Measurements from ENCODE around the gene FIG4.

FIG4 gene

GRCh38 chr6:109687271-109687761 lies 3.8 kb upstream of the FIG4 start:
- Histone ChIP-seq H4K20me1 (ENCODE audit: control insufficient read depth, insufficient read depth, low read depth, low read length) (no peaks in the 10 kb centered on the region), H3K79me2 (ENCODE audit: control insufficient read depth, low read length) (no peaks in the 10 kb centered on the region; the same call in 1 of the 2 replicates), H3K4me3 (ENCODE audit: low read length) (no peak overlapping the region), H3K27me3 (ENCODE audit: control insufficient read depth, low read length) (no peaks in the 10 kb centered on the region), H3K36me3 (ENCODE audit: control insufficient read depth, low read length) (no peaks in the 10 kb centered on the region), H3K9me2 (replicated peaks; ENCODE audit: control insufficient read depth, low read length) (no peaks in the 10 kb centered on the region), H3K4me2 (ENCODE audit: low read length) (no peak overlapping the region), H3K9me3 (ENCODE audit: control insufficient read depth, insufficient read depth, low read length) (no peaks in the 10 kb centered on the region), H3K4me1 (ENCODE audit: control insufficient read depth, low read length) (peaks cover 13% of the 10 kb centered on the region), H3F3A (ENCODE audit: control insufficient read depth, insufficient read depth) (0 out of 2 replicates have a peak, but pooled peaks cover 3% of the 10 kb centered on the region), H3K27ac (ENCODE audit: low read depth, low read length) (no peak overlapping the region)
- TF ChIP-seq EZH2phosphoT487 (IDR thresholded peaks at IDR 0.05; ENCODE audit: borderline replicate concordance, low read length) (no peak), CTCF (IDR thresholded peaks at IDR 0.05; ENCODE audit: low read depth, low read length, poor library complexity, severe bottlenecking) (no peak)

- TF ChIP-seq EZH2phosphoT487 (IDR thresholded peaks at IDR 0.05; ENCODE audit: borderline replicate concordance, low read length), result no peak
- TF ChIP-seq CTCF (IDR thresholded peaks at IDR 0.05; ENCODE audit: low read depth, low read length, poor library complexity, severe bottlenecking), result no peak
- Histone ChIP-seq H4K20me1 (ENCODE audit: control insufficient read depth, insufficient read depth, low read depth, low read length) (no peaks in the 10 kb centered on the region), H3K9me2 (replicated peaks; ENCODE audit: control insufficient read depth, low read length) (no peaks in the 10 kb centered on the region), H3K4me3 (ENCODE audit: low read length) (peak overlapping the region; percentile 94), H3F3A (ENCODE audit: control insufficient read depth, insufficient read depth) (0 out of 2 replicates have a peak, but pooled peaks cover 3% of the 10 kb centered on the region), H3K27me3 (ENCODE audit: control insufficient read depth, low read length) (no peaks in the 10 kb centered on the region), H3K9me3 (ENCODE audit: control insufficient read depth, insufficient read depth, low read length) (no peaks in the 10 kb centered on the region), H3K36me3 (ENCODE audit: control insufficient read depth, low read length) (no peaks in the 10 kb centered on the region), H3K27ac (ENCODE audit: low read depth, low read length) (0 out of 2 replicates have a peak overlapping the region, but pooled peaks have one; percentile 5), H3K4me1 (ENCODE audit: control insufficient read depth, low read length) (peaks cover 25% of the 10 kb centered on the region), H3K4me2 (ENCODE audit: low read length) (peak overlapping the region; percentile 94), H3K79me2 (ENCODE audit: control insufficient read depth, low read length) (no peaks in the 10 kb centered on the region; the same call in 1 of the 2 replicates)
These were observed 741 bp upstream of the FIG4 start for GRCh38 chr6:109690373-109690736.

GRCh38 chr6:109693111-109693510 lies 2.0 kb downstream of the FIG4 start:
- H3K36me3 ChIP-seq (ENCODE audit: control insufficient read depth, low read length), result no peaks in the 10 kb centered on the region
- 0 out of 2 replicates have a peak, but pooled peaks cover 3% of the 10 kb centered on the region for H3F3A ChIP-seq (ENCODE audit: control insufficient read depth, insufficient read depth)
- no peaks in the 10 kb centered on the region for H4K20me1 ChIP-seq (ENCODE audit: control insufficient read depth, insufficient read depth, low read depth, low read length)
- H3K27ac ChIP-seq (ENCODE audit: low read depth, low read length), result no peak overlapping the region
- H3K4me3 ChIP-seq (ENCODE audit: low read length), result peak overlapping the region; percentile 94
- H3K9me2 ChIP-seq (replicated peaks; ENCODE audit: control insufficient read depth, low read length), result no peaks in the 10 kb centered on the region
- no peak for TF ChIP-seq EZH2phosphoT487 (IDR thresholded peaks at IDR 0.05; ENCODE audit: borderline replicate concordance, low read length)
- TF ChIP-seq CTCF (IDR thresholded peaks at IDR 0.05; ENCODE audit: low read depth, low read length, poor library complexity, severe bottlenecking), result no peak
- H3K4me1 ChIP-seq (ENCODE audit: control insufficient read depth, low read length), result peaks cover 25% of the 10 kb centered on the region
- H3K79me2 ChIP-seq (ENCODE audit: control insufficient read depth, low read length), result no peaks in the 10 kb centered on the region; the same call in 1 of the 2 replicates
- no peaks in the 10 kb centered on the region for H3K9me3 ChIP-seq (ENCODE audit: control insufficient read depth, insufficient read depth, low read length)
- H3K4me2 ChIP-seq (ENCODE audit: low read length), result peak overlapping the region; percentile 94
- no peaks in the 10 kb centered on the region for H3K27me3 ChIP-seq (ENCODE audit: control insufficient read depth, low read length)
